GM03348 (cell line): ENCODE data around the gene DENND6A.
"Not testable (repeated sequence)": the region's sequence is repeated elsewhere in the genome, so short reads cannot be mapped to it uniquely, and the experiment has no call there.

Experiments used
- DNase-seq: peaks from one replicate; pipeline ENCODE4 v3.0.0; 2012; ENCODE audit warnings: low spot score

The DENND6A gene

DNA sequence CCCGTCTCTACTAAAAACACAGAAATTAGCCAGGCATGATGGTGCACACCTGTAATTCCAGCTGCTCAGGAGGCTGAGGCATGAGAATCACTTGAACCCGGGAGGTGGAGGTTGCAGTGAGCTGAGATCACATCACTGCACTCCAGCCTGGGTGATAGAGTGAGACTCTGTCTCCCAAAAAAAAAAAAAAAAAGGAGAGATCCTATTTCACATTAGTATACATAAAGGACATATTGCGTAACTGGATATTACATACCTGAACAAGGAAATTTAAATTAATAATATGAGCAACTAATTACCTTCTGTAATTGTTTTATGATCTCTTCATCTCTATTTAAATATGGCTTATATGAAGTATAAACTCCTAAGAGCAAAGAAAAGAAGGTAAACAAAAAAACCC is 58.6 kb downstream of the DENND6A start:
- DNase-seq, result not testable (repeated sequence)

DNA sequence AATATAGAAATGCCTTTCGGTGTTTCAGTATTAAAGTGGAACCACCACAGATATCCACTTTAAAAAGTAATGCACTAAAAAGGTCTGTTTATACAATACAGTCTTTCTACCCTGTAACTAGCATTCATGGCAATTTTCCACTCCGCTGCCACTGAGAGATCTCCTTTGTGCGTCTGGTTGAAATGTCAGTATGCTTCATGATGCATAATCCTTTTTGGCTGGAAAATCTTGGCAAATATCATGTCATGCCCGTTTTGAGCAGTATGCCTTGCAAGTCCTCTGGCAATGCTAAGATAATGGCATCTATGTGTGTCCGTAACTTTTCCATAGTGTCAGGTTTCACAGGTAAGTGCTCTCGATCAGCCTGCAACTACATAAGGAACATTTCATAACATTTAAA is 64.9 kb downstream of the DENND6A start:
- no peak for DNase-seq

DNA sequence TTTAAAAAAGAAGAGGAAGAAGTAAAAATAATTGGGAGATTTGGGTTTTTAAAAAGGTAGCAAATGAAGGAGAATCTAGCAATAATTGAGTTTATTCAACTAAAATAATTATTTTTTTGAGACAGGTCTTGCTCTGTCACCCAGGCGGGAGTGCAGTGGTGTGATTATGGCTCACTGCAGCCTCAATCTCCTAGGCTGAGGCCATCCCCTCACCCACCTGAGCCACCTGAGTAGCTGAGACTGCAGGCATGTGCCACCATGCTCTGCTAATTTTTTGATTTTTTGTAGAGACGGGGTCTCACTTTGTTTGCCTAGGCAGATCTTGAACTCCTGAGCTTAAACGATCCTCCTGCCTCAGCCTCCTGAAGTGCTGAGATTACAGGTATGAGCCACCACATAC is 68.1 kb downstream of the DENND6A start:
- DNase-seq, result no peak

DNA sequence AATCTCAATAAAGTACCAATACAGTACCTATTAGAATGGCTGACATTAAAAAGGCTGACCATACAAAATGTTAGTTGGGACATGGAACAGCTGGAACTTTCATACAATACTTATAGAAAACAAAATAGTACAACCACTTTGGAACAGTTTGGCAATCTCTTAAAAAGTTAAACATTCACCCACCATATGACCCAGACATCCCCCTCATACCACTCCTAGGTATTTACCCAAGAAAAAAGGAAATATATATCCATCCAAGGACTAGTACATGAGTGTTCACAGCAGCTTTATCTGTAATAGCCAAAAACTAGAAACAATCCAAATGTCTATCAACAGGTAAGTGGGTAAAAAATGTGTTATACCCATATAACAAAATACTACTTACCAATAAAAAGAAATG is 70.5 kb downstream of the DENND6A start:
- no peak for DNase-seq

DNA sequence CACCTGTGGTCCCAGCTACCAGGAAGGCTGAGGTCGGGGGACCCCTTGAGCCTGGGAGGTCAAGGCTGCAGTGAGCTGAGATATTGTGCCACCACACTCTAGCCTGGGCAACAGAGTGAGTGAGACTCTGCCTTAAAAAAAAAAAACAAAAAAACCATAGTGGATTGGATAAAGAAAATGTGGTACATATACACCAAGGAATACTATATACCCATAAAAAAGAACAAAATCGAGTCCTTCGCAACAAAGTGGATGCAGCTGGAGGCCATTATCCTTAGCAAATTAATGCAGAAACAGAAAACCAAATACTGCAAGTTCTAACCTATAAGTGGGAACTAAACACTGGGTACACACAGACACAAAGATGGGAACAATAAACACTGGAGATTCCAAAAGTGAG is 75.1 kb downstream of the DENND6A start:
- DNase-seq, result no peak

DNA sequence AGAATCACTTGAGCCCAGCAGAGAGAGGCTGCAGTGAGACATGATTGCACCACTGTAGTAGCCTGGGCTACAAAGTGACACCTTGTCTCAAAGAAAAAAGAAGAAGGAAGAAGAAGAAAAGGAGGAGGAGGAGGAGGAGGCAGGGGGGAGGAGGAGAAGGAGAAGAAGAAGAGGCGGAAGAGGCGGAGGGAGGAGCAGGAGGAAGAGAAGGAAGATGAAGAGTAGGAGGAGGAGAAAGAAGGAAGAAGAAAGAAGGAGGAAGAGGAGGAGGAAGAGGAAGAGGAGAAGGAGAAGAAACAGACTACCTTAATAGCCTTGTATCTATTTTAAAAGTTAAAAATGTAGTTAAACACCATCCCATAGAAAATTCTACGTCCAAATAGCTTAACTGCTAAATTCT is 76.6 kb downstream of the DENND6A start:
- DNase-seq, result no peak

DNA sequence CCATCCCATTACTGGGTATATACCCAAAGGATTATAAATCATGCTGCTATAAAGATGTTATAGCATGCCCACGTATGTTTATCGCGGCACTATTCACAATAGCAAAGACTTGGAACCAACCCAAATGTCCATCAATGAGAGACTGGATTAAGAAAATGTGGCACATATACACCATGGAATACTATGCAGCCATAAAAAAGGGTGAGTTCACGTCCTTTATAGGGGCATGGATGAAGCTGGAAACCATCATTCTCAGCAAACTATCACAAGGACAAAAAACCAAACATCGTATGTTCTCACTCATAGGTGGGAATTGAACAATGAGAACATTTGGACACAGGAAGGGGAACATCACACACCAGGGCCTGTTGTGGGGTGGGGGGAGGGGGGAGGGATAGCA is 81.0 kb downstream of the DENND6A start:
- DNase-seq, result not testable (repeated sequence)

DNA sequence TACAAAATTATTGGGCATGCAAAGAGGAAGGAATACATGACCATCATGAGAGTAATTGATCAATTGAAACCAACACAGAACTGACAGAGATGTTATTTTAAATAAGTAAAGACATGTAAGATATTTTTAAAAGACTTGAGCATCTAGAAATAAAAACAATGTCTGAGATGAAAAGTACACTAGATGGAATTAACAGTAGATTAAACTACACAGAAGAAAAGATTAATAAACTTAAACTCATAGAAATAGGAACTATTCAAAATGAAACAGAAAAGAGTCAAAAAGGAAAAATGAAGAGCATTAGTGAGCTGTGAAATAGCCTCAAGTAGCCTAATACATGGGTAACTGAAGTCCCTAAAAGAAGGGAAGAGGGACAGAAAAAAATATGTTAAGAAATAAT is 87.2 kb downstream of the DENND6A start:
- no peak for DNase-seq

DNA sequence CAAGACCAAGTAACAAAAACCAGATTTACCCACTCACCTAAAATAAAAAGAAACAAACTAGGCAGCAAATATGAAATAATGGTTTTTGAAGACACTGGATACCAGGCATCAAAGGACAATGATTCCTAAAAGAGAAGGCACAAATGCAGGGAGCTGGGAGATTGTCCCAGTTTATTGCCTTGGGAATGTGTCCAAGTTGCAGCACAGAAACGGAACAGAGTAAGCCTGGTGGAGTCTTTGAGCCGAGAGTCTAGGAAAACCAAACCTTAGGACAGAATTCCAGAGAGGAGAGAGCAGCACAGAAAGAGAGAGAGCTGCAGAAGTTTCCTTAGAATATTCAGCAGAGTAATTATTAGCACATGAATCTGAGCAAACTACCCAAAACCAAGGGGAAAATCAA is 87.9 kb downstream of the DENND6A start:
- DNase-seq, result no peak

DNA sequence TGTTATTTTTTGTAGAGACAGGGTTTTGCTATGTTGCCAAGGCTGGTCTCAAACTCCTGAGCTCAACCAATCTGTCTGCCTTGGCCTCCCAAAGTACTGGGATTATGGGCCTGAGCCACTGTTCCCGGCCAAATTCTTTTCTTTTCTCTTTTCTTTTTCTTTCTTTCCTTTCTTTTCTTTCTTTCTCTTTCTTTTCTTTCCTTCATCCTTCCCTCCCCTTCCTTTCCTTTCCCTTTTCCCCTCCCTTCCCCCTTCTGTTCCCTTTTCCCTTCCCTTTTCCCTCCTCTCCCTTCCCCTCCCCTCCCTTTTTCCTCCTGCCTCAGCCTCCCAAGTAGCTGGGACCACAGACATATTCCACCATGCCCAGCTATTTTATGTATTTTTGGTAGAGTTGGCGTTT is 92.7 kb downstream of the DENND6A start:
- DNase-seq, result no peak

DNA sequence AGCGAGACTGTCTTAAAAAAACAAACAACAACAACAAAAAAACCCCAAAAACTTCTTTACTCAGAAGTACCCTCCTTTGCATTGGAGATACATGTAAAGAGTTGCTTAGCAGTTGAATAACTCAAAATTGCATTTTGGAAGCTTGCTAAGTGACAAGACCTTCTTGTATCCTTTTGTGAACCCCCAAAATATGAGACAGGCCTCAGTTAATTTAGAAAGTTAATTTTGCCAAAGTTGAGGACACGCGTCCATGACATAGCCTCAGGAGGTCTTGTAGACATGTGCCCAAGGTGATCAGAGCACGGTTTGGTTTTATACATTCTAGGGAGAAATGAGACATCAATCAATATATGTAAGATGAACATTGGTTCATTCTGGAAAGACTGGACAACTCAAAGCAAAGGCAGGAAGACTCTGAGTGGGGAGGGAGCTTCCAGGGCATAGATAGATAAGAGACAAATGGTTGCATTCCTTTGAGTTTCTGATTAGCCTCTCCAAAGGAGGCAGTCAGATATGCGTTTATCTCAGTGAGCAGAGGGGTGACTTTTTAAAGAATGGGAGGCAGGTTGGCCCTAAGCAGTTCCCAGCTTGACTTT is 94.0 kb downstream of the DENND6A start:
- no peak for DNase-seq

DNA sequence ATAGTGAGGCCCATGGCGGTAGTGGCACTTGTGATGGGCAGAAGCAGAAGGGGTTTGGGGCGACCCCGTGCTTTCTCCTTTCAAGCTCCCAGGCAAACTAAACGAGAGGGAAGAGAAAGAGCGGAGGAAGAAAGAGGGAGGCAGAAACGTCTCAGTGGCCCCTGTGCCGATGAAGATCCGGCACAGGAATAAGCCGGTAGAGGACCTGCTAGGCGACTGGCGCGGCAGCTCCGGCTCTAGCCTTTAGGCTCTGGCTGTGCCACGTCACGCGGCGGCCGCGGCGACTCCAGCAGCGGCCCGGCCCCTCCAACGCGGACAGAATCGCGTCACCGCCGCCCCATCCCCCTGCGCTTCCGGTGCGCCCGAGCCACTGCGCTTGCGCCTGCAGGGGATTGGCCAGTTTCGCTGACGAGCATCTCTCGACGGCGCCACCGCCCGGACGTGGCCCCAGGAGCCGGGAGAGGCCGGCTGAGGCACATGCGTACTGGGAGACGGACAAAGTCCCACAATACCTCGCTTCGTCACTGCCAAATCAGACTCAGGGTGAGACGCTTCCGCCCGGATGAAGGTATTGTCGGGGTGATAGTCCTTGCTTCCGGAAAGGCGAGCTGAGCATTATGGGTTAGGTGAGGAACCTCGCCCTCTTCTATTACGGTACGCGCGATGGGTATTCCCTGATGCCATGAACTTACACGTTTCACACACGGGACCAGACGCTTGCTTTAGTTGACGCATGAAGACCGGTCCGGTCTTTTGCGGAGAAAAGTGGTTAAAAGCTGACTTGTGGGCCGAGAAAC is 95.6 kb downstream of the DENND6A start, which contains the start of gene ARF4:
TSS of gene ARF4 (minus strand) at position 218 of the 797 bp plus-strand sequence. CDS start at position 14, 204 bp downstream.
- peak; percentile 99 for DNase-seq

DNA sequence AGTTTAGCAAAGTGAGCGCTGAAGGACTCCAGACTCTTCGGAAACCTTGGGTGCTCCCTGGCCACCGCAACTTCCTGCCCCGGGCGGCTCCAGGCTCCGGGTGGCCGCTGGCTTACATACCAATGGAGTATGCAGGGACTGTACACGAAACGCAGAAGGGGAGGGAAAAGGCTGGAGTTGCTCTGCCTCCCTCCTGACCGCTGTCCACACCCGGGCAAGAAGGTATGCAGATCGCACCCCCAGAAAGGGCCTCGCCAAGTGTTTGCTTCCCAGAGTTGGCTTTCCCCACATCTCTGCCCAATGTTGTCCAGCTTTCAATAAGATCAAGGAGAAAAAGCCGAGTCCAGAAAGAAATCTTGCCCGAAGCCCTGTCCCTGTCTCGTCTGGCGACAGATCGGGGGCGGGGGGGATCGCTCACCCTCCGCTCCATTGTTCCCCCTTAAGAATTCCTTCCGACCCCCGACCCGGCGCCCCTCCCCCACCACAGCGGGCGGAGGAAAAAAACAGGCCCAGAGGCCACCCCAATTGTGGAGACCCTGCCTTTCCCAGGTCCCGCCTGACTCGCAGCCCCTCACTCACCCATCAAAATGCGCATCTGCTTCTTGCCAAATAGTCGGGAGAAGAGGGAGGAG is 96.3 kb downstream of the DENND6A start:
- peak; percentile 92 for DNase-seq

DNA sequence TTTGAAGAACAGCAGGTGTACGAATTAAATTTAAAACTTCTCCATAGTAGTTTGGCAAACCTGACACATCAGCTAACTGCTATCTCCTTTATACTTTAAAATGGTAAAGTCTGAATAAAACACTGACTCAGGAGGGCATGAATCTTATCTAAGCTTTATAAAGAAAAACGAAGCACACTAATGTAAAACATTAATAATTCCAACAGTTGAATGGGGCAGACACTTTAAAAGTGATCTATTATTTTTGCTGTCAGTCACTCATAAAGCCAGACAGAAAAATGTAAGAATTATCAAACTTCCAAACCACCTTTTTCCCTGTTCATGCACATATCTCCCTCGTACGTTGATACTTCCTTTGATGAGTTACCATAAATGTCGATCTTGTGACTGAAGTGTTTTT is 98.3 kb downstream of the DENND6A start:
- DNase-seq, result no peak

DNA sequence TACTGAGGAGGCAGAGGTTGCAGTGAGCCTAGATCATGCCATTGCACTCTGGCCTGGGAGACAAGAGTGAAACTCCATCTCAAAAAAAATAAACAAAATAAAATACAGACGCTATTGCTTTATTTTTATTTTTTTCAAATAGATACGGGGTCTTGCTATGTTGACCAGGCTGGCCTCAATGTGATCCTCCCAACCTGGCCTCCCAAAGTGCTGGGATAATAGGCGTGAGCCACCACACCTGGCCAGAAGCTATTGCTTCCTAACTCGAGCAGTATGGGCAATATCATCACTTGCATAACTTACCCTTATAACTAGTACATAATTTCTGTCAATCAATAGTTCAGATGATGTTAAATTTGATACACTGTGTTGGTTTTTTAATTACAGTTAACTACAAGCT is 98.7 kb downstream of the DENND6A start:
- no peak for DNase-seq

DNA sequence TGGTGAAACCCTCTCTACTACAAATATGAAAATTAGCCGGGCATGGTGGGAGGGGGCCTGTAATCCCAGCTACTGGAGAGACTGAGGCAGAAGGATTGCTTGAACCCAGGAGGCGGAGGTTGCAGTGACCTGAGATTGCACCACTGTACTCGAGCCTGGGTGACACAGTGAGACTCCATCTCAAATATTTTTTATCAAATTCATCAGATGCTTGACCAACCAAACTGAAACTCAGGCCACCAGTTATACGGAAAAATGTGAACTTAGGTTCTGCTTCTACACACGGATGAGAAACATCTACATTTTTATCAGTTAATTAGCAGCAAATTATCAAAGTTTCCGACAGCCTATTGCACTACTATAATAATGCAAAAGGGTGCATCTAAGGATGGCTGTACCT is 100.6 kb downstream of the DENND6A start:
- no peak for DNase-seq

DNA sequence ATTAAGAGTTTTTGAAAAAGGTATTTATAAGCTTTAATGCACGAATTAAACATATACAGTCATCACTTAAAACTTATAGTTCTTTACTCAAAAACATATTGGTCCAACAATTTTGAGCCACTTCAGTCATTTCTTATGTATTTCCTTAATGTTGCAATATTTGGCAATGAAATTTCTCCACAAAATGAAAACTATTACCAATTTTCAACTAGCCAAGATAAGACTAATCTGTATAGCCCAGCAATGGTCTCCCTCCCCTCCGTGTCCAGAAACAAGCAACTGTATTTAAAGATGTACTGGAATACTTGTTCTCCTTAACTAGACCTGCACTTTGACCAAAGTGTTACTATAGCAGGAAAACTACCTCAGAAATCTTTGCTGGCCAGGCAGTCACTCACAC is 105.0 kb downstream of the DENND6A start:
- no peak for DNase-seq

DNA sequence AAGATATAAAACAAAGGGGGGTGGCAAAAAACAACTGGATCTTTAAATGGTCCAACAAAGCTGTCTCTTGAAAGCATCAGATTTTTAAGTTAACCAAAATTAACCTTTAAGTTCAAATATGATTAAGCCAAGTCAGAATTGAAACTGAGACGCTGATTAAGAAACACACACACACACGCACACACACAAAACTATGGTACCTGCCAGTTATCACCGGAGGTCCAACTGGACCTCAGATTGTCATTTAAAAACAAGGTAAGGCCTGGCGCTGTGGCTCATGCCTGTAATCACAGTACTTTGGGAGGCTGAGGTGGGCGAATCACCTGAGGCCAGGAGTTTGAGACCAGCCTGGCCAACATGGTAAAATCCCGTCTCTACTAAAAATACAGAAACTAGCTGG is 106.1 kb downstream of the DENND6A start:
- DNase-seq, result no peak

DNA sequence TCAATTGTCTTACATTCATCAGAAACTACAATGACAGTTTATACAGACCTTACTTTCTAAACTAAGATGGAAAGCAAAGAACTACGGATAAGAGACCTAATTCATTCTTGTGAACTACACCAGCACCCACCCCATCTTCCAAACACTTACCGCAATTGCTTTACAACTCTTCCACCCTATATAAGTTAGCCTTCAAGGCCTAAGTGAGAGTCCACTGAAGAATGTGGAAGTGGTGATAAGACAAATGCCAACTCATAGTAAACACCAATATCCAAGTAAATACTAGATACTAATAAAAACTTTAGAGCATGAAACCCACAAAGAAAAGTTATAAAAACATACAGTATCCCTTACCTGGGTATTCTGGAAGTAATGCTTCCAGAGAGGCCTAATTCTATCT is 109.3 kb downstream of the DENND6A start:
- no peak for DNase-seq

DNA sequence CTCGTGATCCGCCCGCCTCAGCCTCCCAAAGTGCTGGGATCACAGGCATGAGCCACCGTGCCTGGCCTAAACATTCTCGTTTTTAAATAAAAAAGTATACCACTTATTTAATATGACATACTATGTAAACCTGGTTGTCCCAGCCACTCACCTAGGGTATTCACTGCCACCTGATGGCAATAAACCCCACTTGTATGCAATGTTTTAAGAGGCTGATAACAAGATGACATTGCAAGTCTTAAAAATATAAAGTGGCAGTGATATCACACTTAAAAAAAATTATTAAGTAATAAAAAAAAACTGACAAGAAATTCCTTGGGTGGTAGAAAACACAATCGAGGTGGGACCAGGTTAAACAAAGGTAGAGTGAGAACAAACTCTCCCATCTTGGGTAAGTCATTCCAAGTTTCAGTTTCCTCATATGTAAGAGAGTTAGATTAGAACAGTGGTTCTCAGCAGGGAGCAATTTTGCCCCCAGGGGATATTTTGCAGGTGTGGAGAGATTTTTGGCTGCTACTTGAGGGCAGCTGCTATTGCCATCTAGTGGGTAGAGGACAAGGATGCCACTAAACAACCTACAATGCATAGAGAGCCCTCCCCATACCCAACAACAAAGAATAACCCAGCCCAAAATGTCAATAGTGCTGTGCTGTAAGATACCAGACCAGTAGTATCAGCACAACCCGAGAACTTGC is 110.3 kb downstream of the DENND6A start:
- no peak for DNase-seq

DNA sequence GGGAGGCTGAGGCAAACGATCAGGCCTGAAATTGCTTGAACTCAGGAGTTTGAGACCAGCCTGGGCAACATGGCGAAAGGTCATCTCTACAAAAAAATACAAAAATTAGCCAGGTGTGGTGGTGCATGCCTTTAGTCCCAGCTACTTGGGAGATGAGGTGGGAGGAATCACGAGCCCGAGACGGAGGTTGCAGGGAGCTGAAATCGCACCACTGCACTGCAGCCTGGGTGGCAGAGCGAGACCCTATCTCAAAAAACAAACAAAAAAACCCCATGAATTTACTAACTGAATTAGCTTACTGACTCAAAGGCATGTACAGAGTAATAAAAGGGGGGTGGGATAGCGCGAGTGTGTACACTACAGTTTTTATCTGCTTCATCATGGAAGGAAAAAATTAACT is 115.1 kb downstream of the DENND6A start:
- no peak for DNase-seq

DNA sequence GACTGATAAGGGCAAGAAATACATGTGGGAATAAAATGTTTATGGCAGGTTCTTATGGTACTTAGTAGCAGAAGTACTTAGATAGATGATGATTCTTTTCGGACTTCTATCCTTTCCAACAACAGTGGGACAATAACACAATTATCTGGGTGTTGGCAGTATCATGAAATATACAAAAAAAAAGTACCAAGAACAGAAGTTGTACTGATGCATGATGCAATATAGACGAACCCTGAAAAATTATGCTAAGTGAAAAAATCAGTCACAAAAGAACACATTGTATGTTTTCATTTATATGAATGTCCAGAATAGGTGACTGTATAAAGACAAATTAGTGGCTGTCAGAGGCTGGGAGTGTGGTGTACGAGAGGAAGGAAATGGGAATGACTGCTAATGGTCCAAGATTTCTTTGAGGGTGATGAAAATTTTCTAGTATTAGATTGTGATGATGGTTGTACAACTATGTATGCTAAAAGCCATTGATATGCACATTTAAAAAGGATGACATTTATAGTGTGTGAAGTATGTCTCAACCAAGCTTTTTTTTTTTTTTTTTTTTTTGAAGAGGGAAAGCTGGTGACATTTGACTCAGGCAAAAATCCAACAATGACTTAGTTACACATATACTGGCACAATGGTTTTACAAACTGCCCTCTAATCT is 116.8 kb downstream of the DENND6A start:
- no peak for DNase-seq
